ENCODE results near the gene ADAM12.

DNA sequence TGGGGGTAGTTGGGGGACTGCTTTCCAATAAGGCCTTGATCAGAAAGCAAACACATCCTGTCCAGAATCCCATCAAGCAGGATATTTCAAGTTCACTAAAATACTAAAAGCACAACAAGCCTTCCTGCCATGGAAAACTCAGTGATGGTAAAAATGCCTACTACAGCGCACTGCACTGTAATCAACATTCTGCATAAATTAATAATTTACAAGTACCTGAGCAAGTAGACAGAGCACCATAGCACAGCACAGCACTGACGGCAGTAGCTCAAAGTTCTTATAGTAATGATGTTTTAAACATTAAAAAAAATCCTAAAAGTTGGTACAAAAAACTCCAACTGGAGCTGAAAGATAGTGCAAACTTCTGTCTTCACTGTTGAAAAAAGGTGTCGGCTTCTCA, 371.4 kb downstream of the ADAM12 start:
- TF ChIP-seq, protein P1, sequence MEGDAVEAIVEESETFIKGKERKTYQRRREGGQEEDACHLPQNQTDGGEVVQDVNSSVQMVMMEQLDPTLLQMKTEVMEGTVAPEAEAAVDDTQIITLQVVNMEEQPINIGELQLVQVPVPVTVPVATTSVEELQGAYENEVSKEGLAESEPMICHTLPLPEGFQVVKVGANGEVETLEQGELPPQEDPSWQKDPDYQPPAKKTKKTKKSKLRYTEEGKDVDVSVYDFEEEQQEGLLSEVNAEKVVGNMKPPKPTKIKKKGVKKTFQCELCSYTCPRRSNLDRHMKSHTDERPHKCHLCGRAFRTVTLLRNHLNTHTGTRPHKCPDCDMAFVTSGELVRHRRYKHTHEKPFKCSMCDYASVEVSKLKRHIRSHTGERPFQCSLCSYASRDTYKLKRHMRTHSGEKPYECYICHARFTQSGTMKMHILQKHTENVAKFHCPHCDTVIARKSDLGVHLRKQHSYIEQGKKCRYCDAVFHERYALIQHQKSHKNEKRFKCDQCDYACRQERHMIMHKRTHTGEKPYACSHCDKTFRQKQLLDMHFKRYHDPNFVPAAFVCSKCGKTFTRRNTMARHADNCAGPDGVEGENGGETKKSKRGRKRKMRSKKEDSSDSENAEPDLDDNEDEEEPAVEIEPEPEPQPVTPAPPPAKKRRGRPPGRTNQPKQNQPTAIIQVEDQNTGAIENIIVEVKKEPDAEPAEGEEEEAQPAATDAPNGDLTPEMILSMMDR (conservative IDR thresholded peaks at IDR 0.05), result no peak
- TF ChIP-seq EZH2 (IDR thresholded peaks at IDR 0.05; ENCODE audit: low read depth), result no peak
